Measurements from ENCODE around the gene BDKRB2. TPM values are rescaled to one million over a fixed set of nuclear protein-coding genes. Genes with fewer than 3 reads are reported as not detected.

BDKRB2 gene
- total and polyA plus RNA-seq, 2 of the 13 experiments (the other 11 are each of a cell fraction or from before 2014, with no cell fraction given) = 0.03 TPM; not detected in 1

DNA sequence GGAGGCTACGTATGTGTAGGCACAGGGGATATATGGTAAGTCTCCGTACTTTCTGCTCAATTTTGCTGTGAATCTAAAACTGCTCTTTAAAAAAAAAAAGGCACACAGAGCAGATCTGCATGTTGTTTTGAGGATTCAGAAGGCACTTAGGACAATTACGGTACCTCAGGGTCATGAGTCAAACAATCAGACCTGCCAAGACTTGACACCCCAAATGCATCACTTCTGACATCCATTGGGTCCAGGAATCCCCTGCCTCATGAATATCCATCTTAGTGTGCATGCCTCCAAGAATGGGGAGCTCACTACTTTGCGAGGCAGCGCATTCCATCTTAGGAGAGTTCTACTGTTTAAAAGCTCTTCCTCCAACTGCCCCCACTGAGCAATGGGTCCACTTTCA, 3.0 kb downstream of the BDKRB2 start:
- WGBS (ENCODE audit: low lambda C conversion rate) = 89% methylated on average over 5 of the region's 5 CpGs
- peaks cover 6 to 7% of the 10 kb centered on the region in 2 experiments; a peak in 3 of 5 replicates for H3K27me3 ChIP-seq (ENCODE audit: control insufficient read depth in 1 of 2, insufficient read depth in 2 of 2, low read length in 2 of 2)
- H3K4me2 ChIP-seq (ENCODE audit: low read depth, low read length) = no peak overlapping the region
- H3K36me3 ChIP-seq (replicated peaks in 1 of 2; ENCODE audit: control insufficient read depth in 1 of 2, insufficient read depth in 2 of 2, low read length in 2 of 2) = no peaks in the 10 kb centered on the region
- H3K27ac ChIP-seq (ENCODE audit: extremely low read length, insufficient read depth, low read length) = no peak overlapping the region
- no peaks in the 10 kb centered on the region for H3K79me2 ChIP-seq (ENCODE audit: insufficient read depth, low read length)
- intact Hi-C loops (cut with micrococcal nuclease; ENCODE audit: unreplicated experiment) = loop anchor here (10.0 kb wide), 1 partner anchor 57 kb away; no protein-coding TSS in a partner anchor
- TF ChIP-seq, protein P1, sequence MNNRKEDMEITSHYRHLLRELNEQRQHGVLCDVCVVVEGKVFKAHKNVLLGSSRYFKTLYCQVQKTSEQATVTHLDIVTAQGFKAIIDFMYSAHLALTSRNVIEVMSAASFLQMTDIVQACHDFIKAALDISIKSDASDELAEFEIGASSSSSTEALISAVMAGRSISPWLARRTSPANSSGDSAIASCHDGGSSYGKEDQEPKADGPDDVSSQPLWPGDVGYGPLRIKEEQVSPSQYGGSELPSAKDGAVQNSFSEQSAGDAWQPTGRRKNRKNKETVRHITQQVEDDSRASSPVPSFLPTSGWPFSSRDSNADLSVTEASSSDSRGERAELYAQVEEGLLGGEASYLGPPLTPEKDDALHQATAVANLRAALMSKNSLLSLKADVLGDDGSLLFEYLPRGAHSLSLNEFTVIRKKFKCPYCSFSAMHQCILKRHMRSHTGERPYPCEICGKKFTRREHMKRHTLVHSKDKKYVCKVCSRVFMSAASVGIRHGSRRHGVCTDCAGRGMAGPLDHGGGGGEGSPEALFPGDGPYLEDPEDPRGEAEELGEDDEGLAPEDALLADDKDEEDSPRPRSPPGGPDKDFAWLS (CRISPR knock-in tag; IDR thresholded peaks at IDR 0.05; ENCODE audit: borderline replicate concordance) = no peak
- no peak for TF ChIP-seq ZNF207 (IDR thresholded peaks at IDR 0.05; ENCODE audit: borderline replicate concordance)
- TF ChIP-seq ZNF850 (CRISPR knock-in tag; conservative IDR thresholded peaks at IDR 0.05) = no peak
- TF ChIP-seq ZNF20 (CRISPR knock-in tag; IDR thresholded peaks at IDR 0.05) = no peak
- TF ChIP-seq MXD4 (CRISPR knock-in tag; IDR thresholded peaks at IDR 0.05) = no peak
- no peak for TF ChIP-seq ARNT (IDR thresholded peaks at IDR 0.05)
- TF ChIP-seq MYPOP (CRISPR knock-in tag; IDR thresholded peaks at IDR 0.05) = no peak
- TF ChIP-seq MAFF (IDR thresholded peaks at IDR 0.05; ENCODE audit: low read depth, low read length) = no peak
- ATAC-seq = no peak
- in situ Hi-C loops (cut with HindIII; ENCODE audit: extremely low pct_ligation_motif_present, low pct_unique_long_range_greater_than_20kb) = no loop called here
- no peak overlapping the region for H3K9ac ChIP-seq (ENCODE audit: insufficient read depth, low read depth, low read length)
- H2AFZ ChIP-seq (ENCODE audit: low read length) = no peak overlapping the region
- POLR2A ChIA-PET = no interaction called here
- H3K4me3 ChIP-seq (replicated peaks in 1 of 3; ENCODE audit: insufficient read depth in 1 of 3, low read depth in 2 of 3, low read length in 3 of 3) = no peak overlapping the region
- H4K20me1 ChIP-seq (ENCODE audit: insufficient read depth, low read length) = no peaks in the 10 kb centered on the region
- H3K4me1 ChIP-seq (ENCODE audit: insufficient read depth, low read length) = peaks cover 18% of the 10 kb centered on the region
- no TSS peak for BruUV-seq (replicated peaks)
- H3K9me3 ChIP-seq (ENCODE audit: low read length) = no peaks in the 10 kb centered on the region
- no peak for DNase-seq (ENCODE audit: low spot score)
- CTCF ChIA-PET (ENCODE audit: low intra/inter-chr PET ratio, low total read pairs) = no interaction called here
- no peak for FAIRE-seq
